Kidney epithelial cell (primary cell): ENCODE data around the gene EXTL1. TPM values are rescaled to one million over a fixed set of nuclear protein-coding genes. Genes with fewer than 3 reads are reported as not detected.

Experiments used
- DNase-seq: peaks from one replicate; pipeline ENCODE4 v3.0.0-alpha.2; 2010; ENCODE audit warnings: low read depth
- H3K27me3 ChIP-seq: 2 replicates; pipeline ENCODE4 v1.6.0; 2011; ENCODE audit warnings: low read length; ENCODE audit not compliant: control insufficient read depth, insufficient read depth
- H3K36me3 ChIP-seq: 2 replicates; pipeline ENCODE4 v1.5.1; 2011; ENCODE audit warnings: low read length; ENCODE audit not compliant: control insufficient read depth, insufficient read depth
- H3K4me3 ChIP-seq: 2 replicates; pipeline ENCODE4 v1.5.1; 2011; ENCODE audit warnings: low read depth, mild to moderate bottlenecking, control low read depth, low read length
- CTCF ChIP-seq: IDR thresholded peaks from 2 replicates; pipeline ENCODE4 v1.5.1; 2011; ENCODE audit warnings: mild to moderate bottlenecking, moderate library complexity, low read length, control low read depth, inconsistent platforms; ENCODE audit not compliant: insufficient read depth, poor library complexity, severe bottlenecking
- total RNA-seq: library from RNA; depleted of rRNA; stranded (reverse); fragments of >200 nt; gene quantifications from 2 replicates; pipeline ENCODE4 v1.2.3, GENCODE V29; 2015

EXTL1 gene
- total RNA-seq, 1 donor from 2014 or later, result 1.3 TPM

GRCh38 chr1:26015358-26015757 lies 6.2 kb upstream of the EXTL1 start:
- no peak for TF ChIP-seq CTCF
- no peaks in the 10 kb centered on the region for H3K36me3 ChIP-seq
- H3K4me3 ChIP-seq, result no peak overlapping the region
- DNase-seq, result no peak
- no peaks in the 10 kb centered on the region for H3K27me3 ChIP-seq

- H3K27me3 ChIP-seq, result no peaks in the 10 kb centered on the region
- no peak for DNase-seq
- no peak overlapping the region for H3K4me3 ChIP-seq
- no peak for TF ChIP-seq CTCF
- H3K36me3 ChIP-seq, result no peaks in the 10 kb centered on the region
These were observed 5.2 kb upstream of the EXTL1 start for GRCh38 chr1:26016258-26016952.

GRCh38 chr1:26016953-26017545 lies 4.5 kb upstream of the EXTL1 start:
- Histone ChIP-seq H3K36me3 (no peaks in the 10 kb centered on the region), H3K4me3 (no peak overlapping the region), H3K27me3 (peaks cover 2% of the 10 kb centered on the region)
- no peak for TF ChIP-seq CTCF
- DNase-seq, result no peak

- no peaks in the 10 kb centered on the region for H3K36me3 ChIP-seq
- no peak for DNase-seq
- no peak overlapping the region for H3K4me3 ChIP-seq
- no peak for TF ChIP-seq CTCF
- H3K27me3 ChIP-seq, result peaks cover 3% of the 10 kb centered on the region
These were observed 4.0 kb upstream of the EXTL1 start for GRCh38 chr1:26017606-26018005.

GRCh38 chr1:26019641-26020315 lies 1.8 kb upstream of the EXTL1 start:
- Histone ChIP-seq H3K27me3 (peaks cover 3% of the 10 kb centered on the region), H3K36me3 (no peaks in the 10 kb centered on the region), H3K4me3 (no peak overlapping the region)
- no peak for TF ChIP-seq CTCF
- DNase-seq, result no peak
